Measurements from ENCODE around the gene CACNA1G.

The CACNA1G gene

GRCh38 chr17:50517504-50518383 is 42.8 kb upstream of the CACNA1G start:
- TF ChIP-seq ZFX (IDR thresholded peaks at IDR 0.05; ENCODE audit: borderline replicate concordance) (no peak), CTCF (IDR thresholded peaks at IDR 0.05) (no peak)
- H3K27ac ChIP-seq: no peak overlapping the region

GRCh38 chr17:50518384-50519023 is 42.0 kb upstream of the CACNA1G start:
- TF ChIP-seq CTCF (IDR thresholded peaks at IDR 0.05) (no peak), ZFX (IDR thresholded peaks at IDR 0.05; ENCODE audit: borderline replicate concordance) (no peak)
- no peak overlapping the region for H3K27ac ChIP-seq

- TF ChIP-seq ZFX (IDR thresholded peaks at IDR 0.05; ENCODE audit: borderline replicate concordance): no peak
- no peak for TF ChIP-seq CTCF (IDR thresholded peaks at IDR 0.05)
- no peak overlapping the region for H3K27ac ChIP-seq
Measured at GRCh38 chr17:50519141-50519834, 41.2 kb upstream of the CACNA1G start.

GRCh38 chr17:50520483-50520882 is 40.0 kb upstream of the CACNA1G start:
- TF ChIP-seq CTCF (IDR thresholded peaks at IDR 0.05) (no peak), ZFX (IDR thresholded peaks at IDR 0.05; ENCODE audit: borderline replicate concordance) (no peak)
- H3K27ac ChIP-seq: no peak overlapping the region

GRCh38 chr17:50521514-50521913 is 39.0 kb upstream of the CACNA1G start:
- H3K27ac ChIP-seq: no peak overlapping the region
- TF ChIP-seq ZFX (IDR thresholded peaks at IDR 0.05; ENCODE audit: borderline replicate concordance) (no peak), CTCF (IDR thresholded peaks at IDR 0.05) (no peak)

- H3K27ac ChIP-seq: no peak overlapping the region
- no peak for TF ChIP-seq ZFX (IDR thresholded peaks at IDR 0.05; ENCODE audit: borderline replicate concordance)
- no peak for TF ChIP-seq CTCF (IDR thresholded peaks at IDR 0.05)
Measured at GRCh38 chr17:50522766-50523165, 37.7 kb upstream of the CACNA1G start.

Measured in 22Rv1 (cell line).